ENCODE results near the gene PDE2A.
"Not testable (repeated sequence)": the region's sequence is repeated elsewhere in the genome, so short reads cannot be mapped to it uniquely, and the experiment has no call there.

PDE2A gene

GRCh38 chr11:72573855-72574445, 100.3 kb downstream of the PDE2A start:
- no peak for DNase-seq

- no peak for DNase-seq
Measured at GRCh38 chr11:72573072-72573854, 101.0 kb downstream of the PDE2A start.

GRCh38 chr11:72572540-72572939, 101.7 kb downstream of the PDE2A start:
- DNase-seq, result not testable (repeated sequence)

GRCh38 chr11:72570893-72571661, 103.1 kb downstream of the PDE2A start:
- DNase-seq, result no peak

- no peak for DNase-seq
Measured at GRCh38 chr11:72569966-72570892, 104.0 kb downstream of the PDE2A start.

- no peak for DNase-seq
Measured at GRCh38 chr11:72568861-72569260, 105.4 kb downstream of the PDE2A start.

- no peak for DNase-seq
Measured at GRCh38 chr11:72562431-72562830, 111.8 kb downstream of the PDE2A start.

- no peak for DNase-seq
Measured at GRCh38 chr11:72561856-72562255, 112.4 kb downstream of the PDE2A start.

- DNase-seq, result not testable (repeated sequence)
Measured at GRCh38 chr11:72560864-72561263, 113.4 kb downstream of the PDE2A start.

GRCh38 chr11:72556433-72556832, 117.8 kb downstream of the PDE2A start:
- DNase-seq, result no peak

GRCh38 chr11:72555014-72555522, 119.2 kb downstream of the PDE2A start:
- DNase-seq, result not testable (repeated sequence)

GRCh38 chr11:72553706-72554105, 120.5 kb downstream of the PDE2A start:
- no peak for DNase-seq

GRCh38 chr11:72552399-72552910, 121.8 kb downstream of the PDE2A start:
- DNase-seq, result no peak

GRCh38 chr11:72551571-72551970, 122.7 kb downstream of the PDE2A start:
- no peak for DNase-seq

- no peak for DNase-seq
Measured at GRCh38 chr11:72548463-72548862, 125.8 kb downstream of the PDE2A start.

GRCh38 chr11:72546866-72547265, 127.4 kb downstream of the PDE2A start:
- peak; percentile 49 for DNase-seq

GRCh38 chr11:72544589-72544988, 129.6 kb downstream of the PDE2A start:
- DNase-seq, result no peak

GRCh38 chr11:72543849-72544542, 130.2 kb downstream of the PDE2A start:
- no peak for DNase-seq

GRCh38 chr11:72541257-72541974, 132.8 kb downstream of the PDE2A start:
- DNase-seq, result no peak

- no peak for DNase-seq
Measured at GRCh38 chr11:72537051-72537450, 137.2 kb downstream of the PDE2A start.

- DNase-seq, result no peak
Measured at GRCh38 chr11:72535194-72535547, 139.1 kb downstream of the PDE2A start.
